Right lobe of liver (tissue), 4 donors: ENCODE data around the gene GTPBP10.

Source experiments
- CTCF ChIP-seq, 4 donors: fragments of 200-600 bp in 3 of 4; fragments of 450-650 bp in 1 of 4; IDR thresholded peaks; one replicate each; pipeline versions ENCODE4 v1.5.1 to v1.8.0; 2016 to 2022; ENCODE audit warnings: antibody characterized with exemption in 4 of 4, mild to moderate bottlenecking in 2 of 4
- POLR2A ChIP-seq: fragments of 450-650 bp; IDR thresholded peaks from one replicate; pipeline ENCODE4 v1.6.1; 2017; ENCODE audit warnings: antibody characterized with exemption, mild to moderate bottlenecking
- donor health status: DM: no; HTN: no; CAD: no.
- donor health status: DM: no; HTN: no; CAD: no.
- donor health status: DM: no; HTN: yes; CAD: no.

GRCh38 chr7:90320418-90320800, 26.1 kb upstream of the GTPBP10 start:
- TF ChIP-seq CTCF (IDR thresholded peaks at IDR 0.05) = no peak
- TF ChIP-seq POLR2A = no peak
